ENCODE measurements around the gene DLG2.

GRCh38 chr11:85359859-85360258 lies 267.3 kb downstream of the DLG2 start:
- TF ChIP-seq EZH2 (IDR thresholded peaks at IDR 0.05; ENCODE audit: insufficient read depth, low read length) (no peak), CTCF (IDR thresholded peaks at IDR 0.05; ENCODE audit: insufficient read depth, low read depth, low read length) (no peak)
